ENCODE data around the gene RXRB.

Gene RXRB

GRCh38 chr6:33189164-33189563 is 11.3 kb downstream of the RXRB start:
- no peak overlapping the region for H3K4me3 ChIP-seq (ENCODE audit: low read depth, low read length)
- TF ChIP-seq, protein P1, sequence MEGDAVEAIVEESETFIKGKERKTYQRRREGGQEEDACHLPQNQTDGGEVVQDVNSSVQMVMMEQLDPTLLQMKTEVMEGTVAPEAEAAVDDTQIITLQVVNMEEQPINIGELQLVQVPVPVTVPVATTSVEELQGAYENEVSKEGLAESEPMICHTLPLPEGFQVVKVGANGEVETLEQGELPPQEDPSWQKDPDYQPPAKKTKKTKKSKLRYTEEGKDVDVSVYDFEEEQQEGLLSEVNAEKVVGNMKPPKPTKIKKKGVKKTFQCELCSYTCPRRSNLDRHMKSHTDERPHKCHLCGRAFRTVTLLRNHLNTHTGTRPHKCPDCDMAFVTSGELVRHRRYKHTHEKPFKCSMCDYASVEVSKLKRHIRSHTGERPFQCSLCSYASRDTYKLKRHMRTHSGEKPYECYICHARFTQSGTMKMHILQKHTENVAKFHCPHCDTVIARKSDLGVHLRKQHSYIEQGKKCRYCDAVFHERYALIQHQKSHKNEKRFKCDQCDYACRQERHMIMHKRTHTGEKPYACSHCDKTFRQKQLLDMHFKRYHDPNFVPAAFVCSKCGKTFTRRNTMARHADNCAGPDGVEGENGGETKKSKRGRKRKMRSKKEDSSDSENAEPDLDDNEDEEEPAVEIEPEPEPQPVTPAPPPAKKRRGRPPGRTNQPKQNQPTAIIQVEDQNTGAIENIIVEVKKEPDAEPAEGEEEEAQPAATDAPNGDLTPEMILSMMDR (IDR thresholded peaks at IDR 0.05; ENCODE audit: low read depth, low read length): no peak
- DNase-seq (ENCODE audit: low read depth, low spot score): no peak
- in situ Hi-C loops (cut with HindIII; ENCODE audit: low sequenced_read_pairs): no loop called here

GRCh38 chr6:33187809-33188208 is 12.7 kb downstream of the RXRB start:
- no peak for DNase-seq (ENCODE audit: low read depth, low spot score)
- no peak overlapping the region for H3K4me3 ChIP-seq (ENCODE audit: low read depth, low read length)
- TF ChIP-seq, protein P1 (IDR thresholded peaks at IDR 0.05; ENCODE audit: low read depth, low read length): no peak
- in situ Hi-C loops (cut with HindIII; ENCODE audit: low sequenced_read_pairs): no loop called here

GRCh38 chr6:33185654-33186187 is 14.7 kb downstream of the RXRB start:
- H3K4me3 ChIP-seq (ENCODE audit: low read depth, low read length): no peak overlapping the region
- no peak for DNase-seq (ENCODE audit: low read depth, low spot score)
- in situ Hi-C loops (cut with HindIII; ENCODE audit: low sequenced_read_pairs): no loop called here
- TF ChIP-seq, protein P1 (IDR thresholded peaks at IDR 0.05; ENCODE audit: low read depth, low read length): no peak

DNA sequence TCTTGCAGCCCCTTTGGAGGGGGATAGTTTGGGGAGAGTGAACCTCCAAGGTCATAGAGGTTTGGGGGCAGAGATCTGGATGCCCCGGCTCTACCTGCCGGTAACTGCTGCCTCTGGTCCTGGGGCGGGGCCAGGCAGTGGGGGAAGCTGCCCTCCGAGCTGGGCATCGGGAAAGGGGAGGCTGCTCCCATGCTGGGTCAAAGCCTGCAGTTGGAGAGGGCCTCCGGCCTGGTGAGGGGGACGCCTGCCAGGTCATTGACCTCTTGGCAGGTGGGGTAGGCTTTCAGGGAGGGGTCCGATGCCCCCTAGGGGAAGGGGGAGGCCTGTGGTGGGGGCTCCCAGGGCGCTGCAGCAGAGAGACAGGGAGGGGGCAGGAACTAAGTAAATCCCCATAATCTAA is 15.3 kb downstream of the RXRB start:
- in situ Hi-C loops (cut with HindIII; ENCODE audit: low sequenced_read_pairs): no loop called here

DNA sequence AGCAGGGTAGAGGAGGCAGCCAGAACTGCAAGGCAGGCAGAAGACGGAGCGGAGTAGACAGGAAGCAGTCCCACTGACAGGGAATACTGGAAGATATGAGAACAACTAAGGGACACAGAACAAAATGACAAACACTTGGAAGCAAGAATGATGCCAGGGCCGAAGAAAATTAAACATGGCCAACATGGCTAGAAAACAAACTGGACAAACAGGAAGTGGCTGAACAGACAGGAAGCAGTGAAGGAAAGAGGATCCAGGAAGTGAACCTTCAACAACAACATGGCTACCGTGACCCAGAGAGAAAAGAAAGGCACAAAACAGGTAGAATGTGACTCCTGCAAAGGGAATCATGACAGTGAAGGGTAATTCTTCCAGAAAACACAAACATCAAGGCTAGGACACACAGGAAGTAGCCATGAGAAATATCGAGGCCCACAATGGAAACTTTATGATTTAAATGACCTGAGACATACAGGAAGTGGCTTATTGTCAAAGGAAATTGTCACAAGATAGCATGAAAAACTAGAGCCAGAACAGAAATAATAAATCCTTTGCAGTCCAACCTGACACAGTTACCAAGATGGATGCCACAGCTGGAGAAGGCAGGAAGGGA is 17.3 kb downstream of the RXRB start:
- no peak for DNase-seq (ENCODE audit: low read depth, low spot score)

More for the DNA sequence above, 15.3 kb downstream of the RXRB start:
- TF ChIP-seq, protein P1 (IDR thresholded peaks at IDR 0.05; ENCODE audit: low read depth, low read length): no peak
- no peak overlapping the region for H3K4me3 ChIP-seq (ENCODE audit: low read depth, low read length)
- DNase-seq (ENCODE audit: low read depth, low spot score): no peak

DNA sequence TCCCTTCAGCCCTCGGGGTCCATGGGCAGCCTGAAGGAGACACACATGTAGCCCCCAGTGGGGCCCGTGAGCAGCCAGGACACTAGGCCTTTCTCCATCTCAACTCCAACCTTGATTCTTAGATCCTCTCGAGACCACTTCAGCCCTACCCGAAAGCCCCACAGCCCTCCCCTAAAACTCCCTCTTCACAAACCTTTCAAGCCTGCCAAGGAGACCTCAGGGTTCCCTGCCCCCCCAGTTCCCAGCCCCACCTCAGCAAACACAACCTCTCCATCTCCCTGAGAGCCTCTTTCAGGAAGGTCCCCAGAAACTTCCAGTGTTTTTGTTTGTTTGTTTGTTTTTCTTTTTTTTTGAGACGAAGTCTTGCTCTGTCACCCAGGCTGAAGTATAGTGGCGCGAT is 19.3 kb downstream of the RXRB start:
- no peak for DNase-seq (ENCODE audit: low read depth, low spot score)
- no peak overlapping the region for H3K4me3 ChIP-seq (ENCODE audit: low read depth, low read length)
- in situ Hi-C loops (cut with HindIII; ENCODE audit: low sequenced_read_pairs): no loop called here
- TF ChIP-seq, protein P1 (IDR thresholded peaks at IDR 0.05; ENCODE audit: low read depth, low read length): no peak

More for the DNA sequence above, 17.3 kb downstream of the RXRB start:
- in situ Hi-C loops (cut with HindIII; ENCODE audit: low sequenced_read_pairs): no loop called here
- TF ChIP-seq, protein P1 (IDR thresholded peaks at IDR 0.05; ENCODE audit: low read depth, low read length): no peak
- no peak overlapping the region for H3K4me3 ChIP-seq (ENCODE audit: low read depth, low read length)

Data from astrocyte of the spinal cord (primary cell).